ENCODE results near the gene GPRC6A. TPM values are rescaled to one million over a fixed set of nuclear protein-coding genes. Genes with fewer than 3 reads are reported as not detected.
"Not testable (repeated sequence)": the region's sequence is repeated elsewhere in the genome, so short reads cannot be mapped to it uniquely, and the experiment has no call there.

Gene GPRC6A
- total RNA-seq, 1 experiment from 2014 or later: not detected

DNA sequence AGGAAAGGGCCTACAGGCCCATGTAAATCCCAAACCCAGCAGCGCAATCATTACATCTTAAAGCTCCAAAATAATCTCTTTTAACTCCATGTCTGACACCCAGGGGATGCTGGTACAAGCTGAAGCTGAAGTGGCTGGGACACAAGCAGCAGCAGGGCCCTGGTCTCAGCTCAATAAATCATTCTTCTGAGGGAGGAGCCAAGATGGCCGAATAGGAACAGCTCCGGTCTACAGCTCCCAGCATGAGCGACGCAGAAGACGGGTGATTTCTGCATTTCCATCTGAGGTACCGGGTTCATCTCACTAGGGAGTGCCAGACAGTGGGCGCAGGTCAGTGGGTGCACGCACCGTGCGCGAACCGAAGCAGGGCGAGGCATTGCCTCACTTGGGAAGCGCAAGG, 12.5 kb downstream of the GPRC6A start:
- RAD21 ChIA-PET (ENCODE audit: low non-redundant PET in 1 of 2, low total read pairs in 2 of 2, uncharacterized antibody in 2 of 2, unreplicated experiment in 2 of 2); H3K4me1 ChIP-seq (ENCODE audit: control insufficient read depth in 1 of 2, insufficient read depth in 2 of 2, low read length in 2 of 2); H3K9ac ChIP-seq (ENCODE audit: low read length); H3K79me2 ChIP-seq (ENCODE audit: insufficient read depth, low read length); H3K4me3 ChIP-seq (replicated peaks in 1 of 2; ENCODE audit: low read depth in 1 of 2, low read length in 2 of 2); H3K27me3 ChIP-seq (ENCODE audit: insufficient read depth, low read length); DNase-seq (ENCODE audit: low read depth, low spot score); H4K20me1 ChIP-seq (ENCODE audit: insufficient read depth); POLR2A ChIA-PET; H3K36me3 ChIP-seq (ENCODE audit: control insufficient read depth in 1 of 2, insufficient read depth in 2 of 2, low read length in 2 of 2); H3K9me2 ChIP-seq (ENCODE audit: insufficient read depth); BruUV-seq (replicated peaks); ATAC-seq; H2AFZ ChIP-seq (ENCODE audit: low read depth, low read length, poor library complexity, severe bottlenecking); H3K4me2 ChIP-seq (ENCODE audit: low read length); H3K9me3 ChIP-seq (ENCODE audit: control insufficient read depth in 1 of 2, insufficient read depth in 1 of 2, low read depth in 1 of 2, low read length in 2 of 2); H3K27ac ChIP-seq (ENCODE audit: low read depth, low read length); intact Hi-C loops (cut with micrococcal nuclease); CTCF ChIA-PET: not testable (repeated sequence)

DNA sequence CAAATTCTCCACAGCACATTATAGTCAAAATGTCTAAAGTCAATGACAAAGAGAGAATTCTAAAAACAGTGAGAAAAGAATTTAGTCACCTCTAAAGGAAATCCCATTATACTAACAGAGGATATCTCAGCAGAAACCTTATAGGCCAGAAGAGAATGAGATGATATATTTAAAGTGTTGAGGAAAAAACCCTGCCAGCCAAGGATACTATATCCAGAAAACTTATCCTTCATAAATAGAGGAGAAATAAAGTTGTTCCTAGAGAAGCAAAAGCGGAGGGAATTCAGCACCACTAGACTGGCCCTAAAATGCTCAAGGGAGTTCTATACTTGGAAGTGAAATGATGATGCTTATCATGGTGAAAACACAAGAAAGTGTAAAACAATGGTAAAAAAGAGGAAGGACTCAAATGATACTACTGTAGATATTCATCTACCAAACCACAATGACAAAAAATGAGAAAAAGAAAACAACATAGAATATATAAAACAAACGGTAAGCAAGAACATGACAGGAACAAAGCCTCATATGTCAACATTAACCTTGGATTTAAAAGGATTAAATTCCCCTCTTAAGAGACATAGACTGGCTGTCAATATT, 16.7 kb downstream of the GPRC6A start:
- H3K9me3 ChIP-seq (ENCODE audit: control insufficient read depth in 1 of 2, insufficient read depth in 1 of 2, low read depth in 1 of 2, low read length in 2 of 2): no peaks in the 10 kb centered on the region
- ChIA-PET RAD21 (ENCODE audit: low non-redundant PET in 1 of 2, low total read pairs in 2 of 2, uncharacterized antibody in 2 of 2, unreplicated experiment in 2 of 2) (no interaction called here), CTCF (no interaction called here), POLR2A (no interaction called here)
- no peak overlapping the region for H2AFZ ChIP-seq (ENCODE audit: low read depth, low read length, poor library complexity, severe bottlenecking)
- no peak for DNase-seq (ENCODE audit: low read depth, low spot score)
- H3K27ac ChIP-seq (ENCODE audit: low read depth, low read length): no peak overlapping the region
- H3K4me2 ChIP-seq (ENCODE audit: low read length): no peak overlapping the region
- ATAC-seq: no peak
- H3K9ac ChIP-seq (ENCODE audit: low read length): no peak overlapping the region
- no peaks in the 10 kb centered on the region for H4K20me1 ChIP-seq (ENCODE audit: insufficient read depth)
- no peaks in the 10 kb centered on the region for H3K36me3 ChIP-seq (ENCODE audit: control insufficient read depth in 1 of 2, insufficient read depth in 2 of 2, low read length in 2 of 2)
- no peaks in the 10 kb centered on the region for H3K79me2 ChIP-seq (ENCODE audit: insufficient read depth, low read length)
- H3K9me2 ChIP-seq (ENCODE audit: insufficient read depth): no peaks in the 10 kb centered on the region
- no peaks in the 10 kb centered on the region for H3K4me1 ChIP-seq (ENCODE audit: control insufficient read depth in 1 of 2, insufficient read depth in 2 of 2, low read length in 2 of 2)
- TF ChIP-seq SIN3A (IDR thresholded peaks at IDR 0.05; ENCODE audit: low read depth) (no peak), EZH2phosphoT487 (IDR thresholded peaks at IDR 0.05; ENCODE audit: borderline replicate concordance) (no peak), ELF1 (IDR thresholded peaks at IDR 0.05; ENCODE audit: borderline replicate concordance, low read depth) (no peak), TCF7L2 (IDR thresholded peaks at IDR 0.05; ENCODE audit: borderline replicate concordance, extremely low read depth, insufficient read depth, insufficient read length) (no peak), EGR1 (IDR thresholded peaks at IDR 0.05; ENCODE audit: low read depth) (no peak), ZFX (IDR thresholded peaks at IDR 0.05) (no peak), FOSL1 (IDR thresholded peaks at IDR 0.05; ENCODE audit: low read depth) (no peak), ZNF274 (IDR thresholded peaks at IDR 0.05; ENCODE audit: low read depth, low read length) (no peak), EZH2 (IDR thresholded peaks at IDR 0.05) (no peak), CBX3 (IDR thresholded peaks at IDR 0.05; ENCODE audit: low read depth) (no peak), CEBPB (IDR thresholded peaks at IDR 0.05; ENCODE audit: low read depth) (no peak), JUND (IDR thresholded peaks at IDR 0.05) (no peak), POLR2AphosphoS5 (IDR thresholded peaks at IDR 0.05; ENCODE audit: low read depth, low read length) (no peak), RAD21 (IDR thresholded peaks at IDR 0.05; ENCODE audit: low read depth) (no peak), POLR2A (IDR thresholded peaks at IDR 0.05; ENCODE audit: borderline replicate concordance, extremely low read depth, insufficient read depth, insufficient read length) (no peak), SRF (IDR thresholded peaks at IDR 0.05; ENCODE audit: low read depth) (no peak)
- TF ChIP-seq, protein P1, sequence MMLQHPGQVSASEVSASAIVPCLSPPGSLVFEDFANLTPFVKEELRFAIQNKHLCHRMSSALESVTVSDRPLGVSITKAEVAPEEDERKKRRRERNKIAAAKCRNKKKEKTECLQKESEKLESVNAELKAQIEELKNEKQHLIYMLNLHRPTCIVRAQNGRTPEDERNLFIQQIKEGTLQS (IDR thresholded peaks at IDR 0.05): no peak
- TF ChIP-seq, protein P2, sequence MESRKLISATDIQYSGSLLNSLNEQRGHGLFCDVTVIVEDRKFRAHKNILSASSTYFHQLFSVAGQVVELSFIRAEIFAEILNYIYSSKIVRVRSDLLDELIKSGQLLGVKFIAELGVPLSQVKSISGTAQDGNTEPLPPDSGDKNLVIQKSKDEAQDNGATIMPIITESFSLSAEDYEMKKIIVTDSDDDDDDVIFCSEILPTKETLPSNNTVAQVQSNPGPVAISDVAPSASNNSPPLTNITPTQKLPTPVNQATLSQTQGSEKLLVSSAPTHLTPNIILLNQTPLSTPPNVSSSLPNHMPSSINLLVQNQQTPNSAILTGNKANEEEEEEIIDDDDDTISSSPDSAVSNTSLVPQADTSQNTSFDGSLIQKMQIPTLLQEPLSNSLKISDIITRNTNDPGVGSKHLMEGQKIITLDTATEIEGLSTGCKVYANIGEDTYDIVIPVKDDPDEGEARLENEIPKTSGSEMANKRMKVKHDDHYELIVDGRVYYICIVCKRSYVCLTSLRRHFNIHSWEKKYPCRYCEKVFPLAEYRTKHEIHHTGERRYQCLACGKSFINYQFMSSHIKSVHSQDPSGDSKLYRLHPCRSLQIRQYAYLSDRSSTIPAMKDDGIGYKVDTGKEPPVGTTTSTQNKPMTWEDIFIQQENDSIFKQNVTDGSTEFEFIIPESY (IDR thresholded peaks at IDR 0.05; ENCODE audit: extremely low read depth, insufficient replicate concordance, low read length): no peak
- TF ChIP-seq, protein P3, sequence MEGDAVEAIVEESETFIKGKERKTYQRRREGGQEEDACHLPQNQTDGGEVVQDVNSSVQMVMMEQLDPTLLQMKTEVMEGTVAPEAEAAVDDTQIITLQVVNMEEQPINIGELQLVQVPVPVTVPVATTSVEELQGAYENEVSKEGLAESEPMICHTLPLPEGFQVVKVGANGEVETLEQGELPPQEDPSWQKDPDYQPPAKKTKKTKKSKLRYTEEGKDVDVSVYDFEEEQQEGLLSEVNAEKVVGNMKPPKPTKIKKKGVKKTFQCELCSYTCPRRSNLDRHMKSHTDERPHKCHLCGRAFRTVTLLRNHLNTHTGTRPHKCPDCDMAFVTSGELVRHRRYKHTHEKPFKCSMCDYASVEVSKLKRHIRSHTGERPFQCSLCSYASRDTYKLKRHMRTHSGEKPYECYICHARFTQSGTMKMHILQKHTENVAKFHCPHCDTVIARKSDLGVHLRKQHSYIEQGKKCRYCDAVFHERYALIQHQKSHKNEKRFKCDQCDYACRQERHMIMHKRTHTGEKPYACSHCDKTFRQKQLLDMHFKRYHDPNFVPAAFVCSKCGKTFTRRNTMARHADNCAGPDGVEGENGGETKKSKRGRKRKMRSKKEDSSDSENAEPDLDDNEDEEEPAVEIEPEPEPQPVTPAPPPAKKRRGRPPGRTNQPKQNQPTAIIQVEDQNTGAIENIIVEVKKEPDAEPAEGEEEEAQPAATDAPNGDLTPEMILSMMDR (IDR thresholded peaks at IDR 0.05 in 2 of 3, conservative IDR thresholded peaks at IDR 0.05 in 1 of 3; ENCODE audit: borderline replicate concordance in 1 of 3, insufficient read depth in 1 of 3, low read depth in 2 of 3, low read length in 2 of 3): no peak
- no peaks in the 10 kb centered on the region for H3K27me3 ChIP-seq (ENCODE audit: insufficient read depth, low read length)
- intact Hi-C loops (cut with micrococcal nuclease): no loop called here
- no TSS peak for BruUV-seq (replicated peaks)
- no peak overlapping the region for H3K4me3 ChIP-seq (replicated peaks in 1 of 2; ENCODE audit: low read depth in 1 of 2, low read length in 2 of 2)

All from HCT116 (cell line).